Erythroblast (primary cell): ENCODE results near the gene LSAMP.

Experiments used
- GATA1 ChIP-seq: IDR thresholded peaks from 2 replicates; pipeline ENCODE4 v1.6.1; 2011; ENCODE audit warnings: low read depth, mild to moderate bottlenecking, control low read depth, low read length, moderate library complexity
- POLR2A ChIP-seq: IDR thresholded peaks from 2 replicates; pipeline ENCODE4 v1.6.1; 2011; ENCODE audit warnings: mild to moderate bottlenecking, low read length

- TF ChIP-seq POLR2A = no peak
- no peak for TF ChIP-seq GATA1
These were observed 368.2 kb downstream of the LSAMP start for GRCh38 chr3:116077059-116077458.
